Left lobe of liver (tissue), 2 donors: ENCODE data around the gene KLHL25. TPM values are rescaled to one million over a fixed set of nuclear protein-coding genes. Genes with fewer than 3 reads are reported as not detected.
"Not testable (repeated sequence)": the region's sequence is repeated elsewhere in the genome, so short reads cannot be mapped to it uniquely, and the experiment has no call there.

Experiments used
- ATAC-seq: fragments of 200-7000 bp; cut with Tn5 transposase; one replicate; pipeline ENCODE4 v1.9.1; 2020; ENCODE audit warnings: mild to moderate bottlenecking, moderate library complexity
- DNase-seq: peaks from one replicate; pipeline ENCODE4 v3.0.0-alpha.2; 2020; ENCODE audit warnings: low spot score
- total RNA-seq: library from RNA; stranded (reverse); gene quantifications from one replicate; pipeline ENCODE4 v1.2.1, GENCODE V29; 2021
- donor health status: DM: no; HTN: no; CAD: no; lungs with moderate emphysema.
- donor health status: DM: no; HTN: yes; CAD: no.

KLHL25 gene, protein sequence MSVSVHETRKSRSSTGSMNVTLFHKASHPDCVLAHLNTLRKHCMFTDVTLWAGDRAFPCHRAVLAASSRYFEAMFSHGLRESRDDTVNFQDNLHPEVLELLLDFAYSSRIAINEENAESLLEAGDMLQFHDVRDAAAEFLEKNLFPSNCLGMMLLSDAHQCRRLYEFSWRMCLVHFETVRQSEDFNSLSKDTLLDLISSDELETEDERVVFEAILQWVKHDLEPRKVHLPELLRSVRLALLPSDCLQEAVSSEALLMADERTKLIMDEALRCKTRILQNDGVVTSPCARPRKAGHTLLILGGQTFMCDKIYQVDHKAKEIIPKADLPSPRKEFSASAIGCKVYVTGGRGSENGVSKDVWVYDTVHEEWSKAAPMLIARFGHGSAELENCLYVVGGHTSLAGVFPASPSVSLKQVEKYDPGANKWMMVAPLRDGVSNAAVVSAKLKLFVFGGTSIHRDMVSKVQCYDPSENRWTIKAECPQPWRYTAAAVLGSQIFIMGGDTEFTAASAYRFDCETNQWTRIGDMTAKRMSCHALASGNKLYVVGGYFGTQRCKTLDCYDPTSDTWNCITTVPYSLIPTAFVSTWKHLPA
- total RNA-seq = 6.7 TPM

DNA sequence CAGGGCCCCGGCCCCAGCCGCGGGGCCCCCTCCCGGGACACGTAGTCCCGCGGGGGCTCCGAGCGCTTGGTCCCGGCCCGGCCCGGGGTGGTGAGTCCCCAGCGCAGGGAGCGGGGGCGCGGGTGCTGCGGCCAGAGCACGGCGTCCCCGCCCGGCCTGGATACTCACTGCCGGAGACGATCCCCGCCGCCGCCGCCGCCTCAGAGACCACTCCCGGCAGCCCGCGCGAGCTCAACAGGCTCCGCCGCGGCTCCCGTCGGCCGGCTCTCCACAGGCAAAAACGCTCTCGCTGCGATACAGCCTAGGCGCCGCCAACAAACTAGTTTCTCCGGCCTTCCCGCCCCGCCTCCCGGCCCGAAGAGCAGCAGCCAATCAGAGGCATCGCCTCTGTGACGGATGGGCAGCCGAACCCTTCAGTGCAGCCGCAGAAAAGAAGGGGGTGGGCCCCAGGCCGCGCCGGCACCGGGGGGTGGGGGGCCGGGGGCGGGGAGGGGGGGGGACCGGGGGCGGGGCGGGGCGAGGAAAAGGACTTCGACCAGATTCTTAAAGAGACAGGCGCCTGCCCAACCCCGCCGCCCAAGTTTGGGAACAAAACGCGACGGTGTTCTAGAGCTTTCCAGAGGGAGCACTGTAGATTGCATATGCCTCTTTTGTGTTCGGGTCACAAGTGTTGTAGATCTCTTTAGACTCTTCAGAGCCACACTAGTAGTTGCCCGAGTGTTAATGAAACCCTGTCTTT, at the start of gene KLHL25:
KLHL25 (minus strand) TSS at position 328 of the 739 bp plus-strand sequence. CDS start 25,115 bp downstream, outside the sequence.
- ATAC-seq (peak; percentile 94), DNase-seq (peak; percentile 96)

DNA sequence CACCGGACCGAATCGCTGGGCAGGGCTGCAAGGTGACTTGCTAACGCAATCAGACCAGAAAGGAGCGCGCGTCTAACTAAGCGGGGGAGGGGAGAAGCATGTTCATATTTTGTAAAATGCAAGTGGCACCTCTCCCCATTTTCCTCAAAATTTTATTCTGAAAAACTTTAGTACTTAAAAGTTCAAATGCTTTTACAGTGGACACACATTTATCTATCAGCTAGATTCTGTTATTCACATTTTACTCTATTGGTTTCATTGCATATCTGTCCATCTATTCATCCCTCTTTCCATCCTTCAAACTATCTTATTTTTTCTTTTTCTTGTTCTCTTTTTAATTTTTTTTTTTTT, 46.1 kb upstream of the KLHL25 start:
- no peak for DNase-seq
- ATAC-seq = no peak

DNA sequence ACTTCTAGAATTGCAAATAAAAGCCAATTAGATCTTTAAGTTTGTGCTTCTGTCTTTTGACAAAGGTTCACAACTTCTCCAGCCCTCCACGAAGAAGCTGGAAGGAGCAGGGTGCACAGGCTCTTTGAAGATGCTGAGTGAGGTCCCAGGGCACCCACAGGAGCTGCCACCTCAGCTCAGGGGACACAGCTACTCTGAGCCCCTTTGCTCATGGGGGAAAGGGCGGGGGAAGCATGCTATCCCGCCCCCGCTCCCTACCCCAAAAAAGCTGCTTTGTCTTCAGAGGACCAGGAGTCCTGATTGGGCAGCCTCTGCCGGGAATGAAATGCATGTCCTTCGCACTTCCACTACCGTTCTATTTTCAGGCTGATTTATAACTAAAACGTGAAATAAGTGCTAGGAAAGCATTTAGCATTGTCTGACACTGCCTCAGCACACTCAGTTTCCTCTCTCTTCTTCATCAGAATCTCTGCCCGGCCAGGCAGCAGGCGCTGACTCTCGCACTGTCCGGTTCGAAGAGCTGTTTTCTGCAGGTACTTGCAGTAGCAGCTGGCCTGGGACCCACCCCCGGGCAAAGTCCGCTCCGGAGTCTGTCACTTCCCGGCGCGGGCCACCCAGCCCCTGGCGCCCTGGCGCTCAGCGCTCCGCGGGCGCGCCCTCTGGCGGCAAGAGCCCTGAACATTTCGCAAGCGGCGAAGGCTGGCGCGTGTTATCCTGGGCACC, 45.5 kb upstream of the KLHL25 start:
- DNase-seq = peak; percentile 97
- ATAC-seq = peak; percentile 99

DNA sequence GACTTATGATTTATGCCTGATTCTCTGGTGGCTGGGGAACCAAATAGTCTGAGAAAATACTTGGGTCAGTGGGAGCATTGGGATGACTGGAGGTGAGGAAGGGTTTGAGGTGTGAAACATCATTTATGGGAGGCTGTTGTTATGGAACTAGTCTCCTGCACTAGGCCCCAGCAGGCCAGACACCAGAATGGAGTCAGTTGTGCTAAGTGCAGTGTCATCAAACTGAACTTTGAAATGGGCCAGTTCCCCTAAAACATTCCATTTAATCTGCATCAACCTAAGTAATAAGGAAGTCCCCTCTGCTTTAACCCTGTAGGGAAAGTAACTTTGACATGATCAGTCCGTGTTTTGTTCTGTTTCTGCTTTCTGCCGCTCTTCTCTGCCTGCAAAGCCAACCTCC, 44.9 kb upstream of the KLHL25 start:
- DNase-seq = no peak
- ATAC-seq = no peak

DNA sequence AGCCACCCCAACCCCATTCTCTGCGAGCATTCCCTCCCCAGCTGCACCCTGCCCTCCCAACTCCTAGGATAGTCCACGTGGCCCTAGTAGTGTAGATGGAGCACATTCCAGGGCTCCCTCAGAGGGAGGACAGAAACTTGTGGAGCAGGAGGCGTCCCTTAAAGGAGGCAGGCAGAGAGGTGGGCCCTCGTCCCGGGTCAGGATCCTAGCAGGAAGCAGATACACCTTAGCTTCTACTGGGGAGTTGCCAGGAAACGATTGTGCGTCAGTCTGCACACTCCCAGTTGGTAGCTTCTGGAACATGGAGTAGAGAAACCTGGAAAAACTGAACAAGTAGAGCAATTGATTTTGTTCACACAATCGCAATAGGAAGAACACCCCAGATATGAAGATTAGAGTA, 43.9 kb upstream of the KLHL25 start:
- ATAC-seq = no peak
- no peak for DNase-seq

DNA sequence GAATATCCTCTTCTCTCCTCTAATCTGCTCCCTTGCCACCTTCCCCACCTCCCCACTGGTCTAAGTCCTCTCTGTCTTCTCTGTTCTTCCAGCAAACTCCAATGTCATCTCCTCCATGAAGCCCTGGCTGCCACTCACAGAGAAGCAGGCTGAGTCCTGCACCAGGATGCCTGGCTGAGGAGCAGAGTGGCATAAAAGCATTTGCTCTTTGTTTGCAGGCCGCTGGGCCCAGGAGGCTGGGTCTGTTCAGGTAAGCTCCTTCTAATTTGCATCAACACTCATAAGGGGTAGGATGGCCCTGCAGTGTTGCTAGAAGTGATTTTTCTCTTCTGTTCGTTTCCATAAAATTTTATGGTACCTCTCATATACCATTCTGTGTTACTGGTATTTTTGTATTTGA, 43.2 kb upstream of the KLHL25 start:
- DNase-seq (no peak), ATAC-seq (no peak)

DNA sequence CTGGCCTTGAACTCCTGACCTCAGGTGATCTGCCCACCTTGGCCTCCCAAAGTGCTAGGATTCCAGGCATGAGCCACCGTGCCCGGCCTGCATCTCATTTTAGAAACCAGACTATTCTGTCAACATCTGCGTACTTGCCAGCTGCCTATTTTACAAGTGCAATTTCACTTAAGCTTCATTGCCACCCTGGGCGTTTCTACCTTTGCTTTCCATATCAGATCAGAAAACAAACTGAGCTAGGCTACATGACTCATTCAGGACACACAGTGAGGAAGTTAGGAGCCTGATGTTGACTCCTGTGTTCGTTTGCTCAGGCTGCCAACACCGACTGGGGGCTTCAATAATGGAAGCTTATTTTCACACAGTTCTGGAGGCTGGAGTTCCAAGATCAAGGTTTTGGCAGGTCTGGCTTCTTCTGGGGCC, 42.3 kb upstream of the KLHL25 start:
- ATAC-seq (no peak), DNase-seq (no peak)

DNA sequence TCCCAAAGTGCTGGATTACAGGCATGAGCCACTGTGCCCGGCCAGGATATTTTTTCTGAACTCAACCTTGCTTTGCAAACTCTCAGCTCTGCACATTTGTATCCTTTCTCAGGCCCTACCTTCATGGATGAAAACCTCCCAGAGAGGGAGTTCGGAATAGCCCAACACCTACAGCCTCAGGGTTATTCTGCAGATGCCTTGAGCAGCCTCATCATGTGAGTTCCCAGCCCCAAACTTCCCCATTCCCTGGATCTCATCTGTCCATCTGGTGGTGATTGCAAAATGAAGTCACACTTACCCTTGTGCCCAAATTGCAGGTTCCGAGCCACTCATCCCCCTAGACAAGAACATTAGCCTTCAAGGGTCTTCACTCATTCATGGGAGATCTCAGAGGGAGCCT, 39.9 kb upstream of the KLHL25 start:
- DNase-seq = no peak
- ATAC-seq = no peak

DNA sequence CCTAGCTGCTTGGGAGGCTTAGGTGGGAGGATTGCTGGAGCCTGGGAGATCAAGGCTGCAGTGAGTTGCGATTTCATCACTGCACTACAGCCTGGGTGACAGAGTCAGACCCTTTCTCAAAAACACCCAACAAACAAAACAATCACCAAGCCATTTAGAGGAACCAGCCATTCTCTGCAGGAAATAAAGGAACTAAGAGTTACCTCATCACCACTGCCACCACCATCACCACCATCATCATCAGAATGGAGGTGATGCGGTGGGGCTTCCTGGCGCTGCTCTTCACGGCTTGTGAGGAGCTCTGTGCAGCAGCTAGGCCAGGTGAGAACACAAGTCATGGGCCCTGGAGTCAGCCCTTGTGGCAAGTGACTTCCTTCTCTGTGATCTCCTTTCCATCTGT, 37.7 kb upstream of the KLHL25 start:
- DNase-seq = no peak
- no peak for ATAC-seq

DNA sequence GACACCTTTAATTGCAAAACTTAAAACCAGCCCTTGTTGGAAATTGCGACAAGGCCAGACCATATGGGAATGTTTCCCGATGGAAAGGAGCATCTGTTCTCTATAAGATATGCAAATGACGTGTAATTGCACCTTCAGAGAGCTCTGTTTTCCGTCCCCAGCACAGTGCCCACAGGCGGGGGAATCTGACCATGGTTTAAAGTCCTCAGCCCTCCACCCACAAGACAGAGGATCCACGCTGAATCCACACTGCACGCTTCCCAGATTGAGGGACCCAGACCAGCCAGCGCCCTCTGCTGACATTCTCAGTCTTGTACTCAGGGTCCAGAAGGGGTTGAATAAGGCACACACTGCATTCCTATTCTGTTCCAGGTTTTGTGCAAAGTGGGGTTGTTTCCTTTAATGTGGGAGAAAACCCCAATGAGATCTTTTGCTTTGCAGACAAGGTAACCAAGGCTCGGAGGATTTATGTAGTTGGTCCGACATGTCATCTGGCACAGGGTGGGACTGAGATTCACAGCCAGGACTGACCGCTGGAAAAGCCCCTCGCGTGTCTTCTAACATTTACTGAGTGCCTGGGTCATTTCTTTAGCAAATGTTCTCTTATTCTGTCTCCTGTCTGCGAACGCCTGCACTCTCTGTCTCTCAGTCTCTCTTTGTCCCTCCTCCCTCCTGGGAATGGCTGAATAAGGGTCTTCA, 36.8 kb upstream of the KLHL25 start:
- peak; percentile 98 for ATAC-seq
- peak; percentile 67 for DNase-seq

DNA sequence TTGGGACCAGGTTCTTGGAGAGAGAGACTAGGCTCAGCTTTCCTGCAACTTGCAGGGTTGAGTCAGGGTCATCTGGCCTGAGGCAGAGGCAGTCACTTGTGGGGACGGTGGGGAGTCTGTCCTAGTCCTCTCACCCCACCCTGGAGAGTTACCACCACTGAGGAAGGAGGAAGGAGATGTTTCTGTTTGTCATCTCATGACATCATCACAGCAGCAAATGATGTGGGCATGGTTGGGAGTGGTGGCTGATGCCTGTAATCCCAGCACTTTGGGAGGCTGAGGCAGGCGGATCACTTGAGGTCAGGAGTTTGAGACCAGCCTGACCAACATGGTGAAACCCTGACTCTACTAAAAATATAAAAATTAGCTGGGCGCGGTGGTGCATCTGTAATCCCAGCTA, 35.0 kb upstream of the KLHL25 start:
- not testable (repeated sequence) for ATAC-seq, DNase-seq

DNA sequence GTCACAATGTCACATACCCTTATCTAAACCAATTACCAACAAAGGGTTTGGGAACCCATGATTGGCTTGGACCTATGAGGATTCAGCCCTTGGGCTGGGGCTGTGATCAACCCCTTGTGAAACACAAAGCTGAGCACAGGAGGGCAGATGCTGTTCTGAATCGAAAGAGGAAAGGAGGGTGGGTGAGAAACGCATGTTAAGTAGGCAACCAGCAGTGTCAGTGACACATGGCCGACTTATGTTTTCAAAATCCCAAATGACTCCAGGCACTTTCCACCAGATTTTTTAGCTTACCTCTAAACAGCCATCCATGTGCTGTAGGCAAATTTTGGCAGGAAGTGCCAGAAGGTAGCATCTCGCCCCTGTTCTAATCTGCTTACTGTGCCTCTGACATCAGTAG, 34.1 kb upstream of the KLHL25 start:
- ATAC-seq (no peak), DNase-seq (no peak)

DNA sequence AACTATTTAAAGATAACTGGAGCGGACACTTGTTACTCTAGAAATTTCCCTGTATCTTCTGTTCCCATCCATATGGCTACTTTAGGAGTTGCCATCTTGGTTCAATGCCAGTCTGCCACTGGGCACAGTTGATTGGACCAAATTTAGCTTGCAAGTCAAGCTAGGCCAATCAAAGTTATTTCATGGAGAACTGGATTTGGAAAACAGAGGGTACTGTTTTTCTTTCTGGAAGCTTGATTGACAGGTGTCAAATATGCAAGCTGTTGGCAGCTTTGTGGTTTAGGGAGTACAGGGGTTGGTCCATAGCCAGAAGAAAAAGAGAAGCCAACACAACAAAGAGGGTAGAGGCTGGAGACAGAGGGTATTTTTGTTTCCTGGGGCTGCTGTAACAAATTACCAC, 33.4 kb upstream of the KLHL25 start:
- no peak for ATAC-seq
- DNase-seq = no peak

DNA sequence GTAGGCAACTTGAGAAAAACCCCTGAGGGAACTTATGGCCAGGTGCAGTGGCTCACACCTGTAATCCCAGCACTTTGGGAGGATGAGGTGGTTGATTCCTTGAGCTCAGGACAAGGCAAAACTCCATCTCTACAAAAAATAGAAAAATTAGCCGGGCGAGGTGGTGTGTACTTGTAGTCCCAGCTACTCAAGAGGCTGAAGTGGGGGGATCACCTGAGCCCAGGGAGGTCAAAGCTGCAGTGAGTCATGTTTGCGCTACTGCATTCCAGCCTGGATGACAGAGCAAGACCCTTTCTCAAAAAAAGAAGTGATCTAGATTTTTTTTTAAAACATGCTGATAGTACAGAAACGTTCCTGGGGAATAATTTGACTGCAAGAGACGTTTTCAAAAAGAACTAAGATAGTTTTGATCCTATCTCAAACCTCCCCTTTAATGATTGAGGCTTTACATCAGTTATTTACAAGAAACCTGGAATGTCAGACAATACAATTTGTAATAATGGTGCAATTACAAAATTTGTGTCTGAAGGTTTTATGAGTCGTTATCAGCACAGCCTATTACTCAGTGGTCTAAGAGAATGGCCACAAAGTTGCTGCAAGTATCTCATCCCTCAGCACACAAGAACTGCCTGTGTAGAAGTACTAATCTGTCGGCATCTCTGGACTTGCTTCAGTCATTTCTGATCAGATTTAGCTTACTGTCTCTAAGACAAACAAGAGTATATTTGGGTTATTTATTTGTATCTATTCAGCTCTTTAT, 32.2 kb upstream of the KLHL25 start:
- no peak for ATAC-seq
- DNase-seq = no peak

DNA sequence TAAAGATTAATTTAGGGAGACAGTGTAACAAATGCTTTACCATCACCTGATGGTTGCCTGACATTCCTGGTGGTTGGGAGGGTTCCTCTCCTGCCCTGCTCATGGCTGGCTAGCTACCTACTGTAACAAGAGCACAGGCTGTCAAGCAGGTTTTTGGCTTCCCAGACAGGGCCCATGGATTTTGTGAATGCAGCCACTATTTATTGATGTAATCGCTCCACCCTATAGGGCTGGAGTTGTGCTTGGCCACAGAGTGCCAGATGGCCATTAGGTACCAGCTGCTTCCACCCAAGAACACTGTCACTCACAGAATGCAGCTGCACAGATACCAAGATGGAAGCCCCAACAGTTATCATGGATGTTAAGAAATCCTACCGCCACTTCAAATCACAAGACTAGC, 31.0 kb upstream of the KLHL25 start:
- DNase-seq (no peak), ATAC-seq (no peak)

DNA sequence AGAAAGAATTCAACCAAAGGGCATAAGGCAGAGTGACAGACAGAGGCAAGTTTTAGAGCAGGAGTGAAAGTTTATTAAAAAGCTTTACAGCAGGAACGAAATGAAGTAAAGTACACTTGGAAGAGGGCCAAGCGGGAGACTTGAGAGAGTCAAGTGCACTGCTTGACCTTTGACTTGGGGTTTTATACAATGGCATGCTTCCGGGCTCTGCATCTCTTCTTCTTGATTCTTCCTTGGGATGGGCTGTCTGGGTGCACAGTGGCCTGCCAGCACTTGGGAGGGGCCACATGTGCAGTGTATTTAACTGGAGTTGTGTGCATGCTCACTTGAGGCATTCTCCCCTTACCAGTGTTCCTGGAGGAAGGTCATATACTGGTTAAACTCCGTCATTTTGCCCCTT, 30.4 kb upstream of the KLHL25 start:
- DNase-seq (no peak), ATAC-seq (no peak)

DNA sequence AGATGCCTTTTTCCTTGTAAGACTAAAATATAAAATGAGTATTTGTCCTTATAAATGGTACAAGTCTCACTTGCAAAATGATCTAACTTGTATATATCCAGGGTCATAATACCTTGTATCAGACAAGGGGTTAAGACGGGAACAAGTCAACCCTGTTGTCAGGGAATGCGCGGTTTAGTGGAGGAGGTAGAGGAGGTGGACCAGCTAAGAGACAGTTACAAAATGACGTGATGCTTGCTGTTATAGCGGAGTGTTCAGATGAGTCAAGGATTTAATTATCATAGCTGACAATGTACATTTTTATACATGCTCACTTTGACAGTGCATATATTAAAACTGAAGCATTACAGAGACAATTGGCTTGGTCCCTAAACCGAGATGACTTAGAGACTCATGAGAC, 26.8 kb upstream of the KLHL25 start:
- no peak for ATAC-seq
- no peak for DNase-seq

DNA sequence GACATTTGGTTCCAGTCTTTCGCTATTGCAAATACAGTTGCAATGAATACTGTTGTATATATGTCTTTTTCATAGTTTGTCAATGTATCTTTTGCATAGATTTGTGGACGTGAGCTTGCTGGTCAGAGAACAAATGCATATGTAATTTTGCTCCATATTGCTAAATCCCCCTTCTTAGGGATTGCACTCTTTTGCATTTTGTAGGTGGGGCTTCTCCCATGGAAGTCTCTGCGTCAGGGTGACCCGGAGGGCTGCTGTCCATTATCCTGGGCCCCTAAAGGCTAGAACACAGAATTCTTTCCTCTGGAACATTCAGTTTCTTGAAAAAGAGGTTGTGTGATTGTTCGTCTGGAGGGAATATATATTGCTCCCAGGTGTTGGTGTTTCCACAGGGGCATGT, 25.2 kb upstream of the KLHL25 start:
- ATAC-seq (no peak), DNase-seq (no peak)

DNA sequence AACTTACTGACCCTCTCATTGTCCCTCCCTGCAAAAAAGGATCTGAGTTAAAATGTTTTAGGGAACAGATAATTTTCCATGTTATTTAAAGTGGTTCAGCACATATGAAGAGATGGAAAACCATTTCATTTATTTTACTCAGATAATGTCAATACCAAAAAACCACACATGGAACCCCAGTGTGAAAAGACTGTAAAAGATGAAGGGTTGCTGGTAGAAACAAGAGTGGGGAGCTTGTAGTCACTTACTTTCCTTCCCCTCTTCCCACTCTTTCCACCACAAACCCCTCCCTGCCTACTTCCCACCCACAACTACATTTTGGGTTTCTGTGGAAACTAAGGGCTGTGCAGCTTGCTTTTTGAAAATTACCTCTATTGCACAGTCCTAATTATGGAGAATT, 18.5 kb upstream of the KLHL25 start:
- DNase-seq (no peak), ATAC-seq (no peak)

DNA sequence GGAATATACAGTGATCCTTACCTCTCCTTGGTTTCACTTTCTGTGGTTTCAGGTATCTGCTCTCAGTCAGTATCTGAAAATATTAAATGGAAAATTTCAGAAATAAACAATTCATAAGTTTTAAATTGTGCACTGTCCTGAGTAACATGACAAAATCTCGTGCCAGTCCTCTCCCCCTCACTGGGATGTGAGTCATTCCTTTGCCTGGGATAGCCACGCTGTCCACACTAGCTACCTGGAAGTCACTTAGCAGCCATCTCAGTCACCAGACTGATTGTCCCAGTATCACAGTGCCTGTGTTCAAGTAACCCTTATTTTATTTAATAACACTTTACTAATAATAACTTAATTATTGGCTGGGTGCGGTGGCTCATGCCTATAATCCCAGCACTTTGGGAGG, 15.3 kb upstream of the KLHL25 start:
- ATAC-seq (no peak), DNase-seq (no peak)
